GM21737 (cell line): ENCODE data around the gene CGREF1.
"Not testable (repeated sequence)": the region's sequence is repeated elsewhere in the genome, so short reads cannot be mapped to it uniquely, and the experiment has no call there.

Experiments
- ATAC-seq: cut with Tn5 transposase; IDR thresholded peaks from one replicate; pipeline ENCODE4 v1.9.1; 2021; ENCODE audit warnings: mild to moderate bottlenecking, moderate library complexity; ENCODE audit not compliant: unreplicated experiment

CGREF1 gene

GRCh38 chr2:27088634-27089033 lies 30.3 kb downstream of the CGREF1 start:
- ATAC-seq = no peak

- ATAC-seq = no peak
These were observed 31.0 kb downstream of the CGREF1 start for GRCh38 chr2:27087823-27088410.

- peak; percentile 7 for ATAC-seq
These were observed 32.0 kb downstream of the CGREF1 start, which contains the start of gene KHK for GRCh38 chr2:27086724-27087593. TSS of gene KHK (plus strand) at chr2:27086772. CDS start at chr2:27087260, 488 bp downstream.

GRCh38 chr2:27086090-27086723 lies 32.7 kb downstream of the CGREF1 start:
- ATAC-seq = peak; percentile 68

GRCh38 chr2:27085673-27086089 lies 33.2 kb downstream of the CGREF1 start:
- ATAC-seq = peak; percentile 11

GRCh38 chr2:27085062-27085672 lies 33.8 kb downstream of the CGREF1 start:
- ATAC-seq = no peak

GRCh38 chr2:27084297-27085061 lies 34.4 kb downstream of the CGREF1 start:
- ATAC-seq = no peak

- no peak for ATAC-seq
These were observed 35.3 kb downstream of the CGREF1 start for GRCh38 chr2:27083410-27084296.

GRCh38 chr2:27082773-27083409 lies 36.0 kb downstream of the CGREF1 start:
- no peak for ATAC-seq

- ATAC-seq = no peak
These were observed 36.8 kb downstream of the CGREF1 start for GRCh38 chr2:27081984-27082772.

- ATAC-seq = no peak
These were observed 38.4 kb downstream of the CGREF1 start for GRCh38 chr2:27080603-27080936.

GRCh38 chr2:27080140-27080469 lies 38.8 kb downstream of the CGREF1 start:
- ATAC-seq = no peak

GRCh38 chr2:27079233-27080139 lies 39.4 kb downstream of the CGREF1 start:
- no peak for ATAC-seq

GRCh38 chr2:27078267-27079194 lies 40.4 kb downstream of the CGREF1 start, which contains the start of gene EMILIN1:
TSS of gene EMILIN1 (plus strand) at chr2:27078615. CDS start at chr2:27079066, 451 bp downstream.
- no peak for ATAC-seq

GRCh38 chr2:27077231-27077630 lies 41.7 kb downstream of the CGREF1 start:
- ATAC-seq = no peak

GRCh38 chr2:27076323-27076722 lies 42.6 kb downstream of the CGREF1 start:
- no peak for ATAC-seq

- not testable (repeated sequence) for ATAC-seq
These were observed 43.4 kb downstream of the CGREF1 start for GRCh38 chr2:27075566-27075871.
